Activated CD4-positive, alpha-beta T cell treated with anti-CD3 and anti-CD28 coated beads for 36 hours (primary cell): Measurements from ENCODE around the gene SEMA3A. TPM values are rescaled to one million over a fixed set of nuclear protein-coding genes. Genes with fewer than 3 reads are reported as not detected.

Source experiments
- ATAC-seq: fragments of 200-7000 bp; cut with Tn5 transposase; one replicate; pipeline ENCODE4 v1.10.0; 2021; ENCODE audit warnings: mild to moderate bottlenecking, moderate library complexity
- CTCF ChIA-PET: fragments of 350-600 bp; sonication (Branson Sonifier 250); formaldehyde crosslinking; loops from one replicate; lab custom pipeline; 2021; ENCODE audit warnings: antibody characterized with exemption; lab: Charles Lee
- POLR2A ChIA-PET: fragments of 350-600 bp; sonication (Branson Sonifier 250); formaldehyde crosslinking; loops from one replicate; lab custom pipeline; 2021; ENCODE audit warnings: antibody characterized with exemption, inconsistent platforms; lab: Charles Lee
- DNase-seq: peaks from one replicate; pipeline ENCODE4 v3.0.0-alpha.2; 2020
- H3K27ac Mint-ChIP-seq: one replicate; pipeline ENCODE4 v1.8.0; 2021; ENCODE audit warnings: mixed read lengths
- H3K27me3 Mint-ChIP-seq: one replicate; pipeline ENCODE4 v1.8.0; 2021; ENCODE audit warnings: mixed read lengths
- H3K36me3 Mint-ChIP-seq: one replicate; pipeline ENCODE4 v1.8.0; 2021; ENCODE audit warnings: low read depth, mixed read lengths
- H3K4me1 Mint-ChIP-seq: one replicate; pipeline ENCODE4 v1.8.0; 2021; ENCODE audit warnings: mixed read lengths
- H3K4me3 Mint-ChIP-seq: one replicate; pipeline ENCODE4 v1.8.0; 2021; ENCODE audit warnings: mild to moderate bottlenecking, moderate library complexity, mixed read lengths
- H3K9me3 Mint-ChIP-seq: one replicate; pipeline ENCODE4 v1.8.0; 2021; ENCODE audit warnings: low read depth, mixed read lengths
- intact Hi-C, 2 experiments: fragments of 100-400 bp; cut with DNase I in 1 of 2; cut with micrococcal nuclease in 1 of 2; formaldehyde crosslinking; loops; one replicate each; pipeline versions ENCODE4 v1.14.2 to v1.15.1; 2022 to 2024; cut with DNase I, micrococcal nuclease
- total RNA-seq, 2 experiments: library from RNA; stranded (reverse); gene quantifications; one replicate each; pipeline ENCODE4 v1.2.3, GENCODE V29; 2021

SEMA3A gene
- total RNA-seq, 2 experiments from 2014 or later: 1.4 to 1.6 TPM

DNA sequence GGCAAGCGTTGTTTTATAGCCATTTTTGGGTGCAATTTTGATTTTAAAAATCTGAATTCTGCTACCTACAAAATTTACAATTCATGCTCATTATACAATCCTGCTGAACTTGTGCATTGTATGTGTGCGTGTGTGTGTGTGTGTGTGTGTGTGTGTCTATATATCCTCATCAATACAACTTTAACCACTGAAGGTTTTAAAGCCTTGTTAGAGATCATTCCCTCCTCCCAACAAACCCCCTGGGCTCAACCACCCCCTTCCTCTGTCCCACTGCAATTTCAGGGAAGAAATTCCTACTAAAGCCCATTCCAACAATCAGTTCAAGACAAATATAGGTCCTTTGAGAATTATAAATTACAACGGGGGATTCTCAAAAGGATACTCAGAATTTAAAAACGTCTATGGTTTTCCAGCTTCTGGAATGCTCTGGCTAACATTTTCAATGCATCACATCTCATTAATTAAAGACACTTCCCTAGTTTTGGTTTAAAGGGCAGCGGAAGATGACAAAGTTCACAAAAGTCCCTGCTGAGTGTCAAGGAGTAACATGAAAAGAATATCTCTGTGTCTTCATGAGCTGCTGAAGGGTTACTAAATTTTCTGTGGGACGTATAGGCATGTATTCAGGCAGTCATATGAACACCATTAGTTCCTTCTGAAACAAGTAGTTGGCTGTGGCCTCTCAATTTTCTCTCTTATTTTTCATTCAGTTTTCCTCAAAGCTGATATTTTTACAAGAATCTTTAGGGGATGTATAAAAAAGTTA is 889 bp upstream of the SEMA3A start:
- POLR2A ChIA-PET: no interaction called here
- intact Hi-C loops: no loop called here
- peak; percentile 19 for ATAC-seq

DNA sequence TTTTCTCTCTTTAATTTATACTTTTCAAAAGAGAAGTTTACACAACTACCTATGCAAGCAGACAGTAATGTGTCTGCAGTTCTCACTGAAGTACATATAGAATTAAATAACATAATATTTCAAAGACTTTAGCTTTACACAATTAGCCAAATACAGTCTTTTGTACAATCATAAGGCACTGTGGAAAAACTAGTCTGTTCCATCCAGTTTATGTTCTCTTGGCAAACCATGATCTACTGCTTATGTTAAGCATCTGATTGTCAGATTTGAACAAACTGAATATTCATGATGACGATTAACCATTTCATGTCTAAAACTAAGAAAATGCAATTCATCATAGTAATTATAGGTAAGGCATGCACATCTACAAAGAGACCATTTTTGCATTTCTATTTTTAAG is 842 bp downstream of the SEMA3A start:
- H3K27me3 Mint-ChIP-seq: peaks cover 5% of the 10 kb centered on the region
- no peak overlapping the region for H3K4me3 Mint-ChIP-seq
- ATAC-seq (no peak), DNase-seq (no peak)
- peaks cover 24% of the 10 kb centered on the region for H3K4me1 Mint-ChIP-seq
- H3K27ac Mint-ChIP-seq: no peak overlapping the region
- POLR2A ChIA-PET: no interaction called here
- no peaks in the 10 kb centered on the region for H3K9me3 Mint-ChIP-seq
- CTCF ChIA-PET: no interaction called here
- H3K36me3 Mint-ChIP-seq: no peaks in the 10 kb centered on the region
- intact Hi-C loops: no loop called here

More for the DNA sequence above, 889 bp upstream of the SEMA3A start:
- H3K4me3 Mint-ChIP-seq: peak overlapping the region; percentile 73
- peaks cover 26% of the 10 kb centered on the region for H3K4me1 Mint-ChIP-seq
- H3K27me3 Mint-ChIP-seq: peaks cover 5% of the 10 kb centered on the region
- DNase-seq: no peak
- CTCF ChIA-PET: interaction anchor here (0.6 kb wide), 1 partner anchor 169 kb away, joined by 4 read pairs; no protein-coding TSS in a partner anchor
- H3K9me3 Mint-ChIP-seq: no peaks in the 10 kb centered on the region
- H3K36me3 Mint-ChIP-seq: no peaks in the 10 kb centered on the region
- no peak overlapping the region for H3K27ac Mint-ChIP-seq

DNA sequence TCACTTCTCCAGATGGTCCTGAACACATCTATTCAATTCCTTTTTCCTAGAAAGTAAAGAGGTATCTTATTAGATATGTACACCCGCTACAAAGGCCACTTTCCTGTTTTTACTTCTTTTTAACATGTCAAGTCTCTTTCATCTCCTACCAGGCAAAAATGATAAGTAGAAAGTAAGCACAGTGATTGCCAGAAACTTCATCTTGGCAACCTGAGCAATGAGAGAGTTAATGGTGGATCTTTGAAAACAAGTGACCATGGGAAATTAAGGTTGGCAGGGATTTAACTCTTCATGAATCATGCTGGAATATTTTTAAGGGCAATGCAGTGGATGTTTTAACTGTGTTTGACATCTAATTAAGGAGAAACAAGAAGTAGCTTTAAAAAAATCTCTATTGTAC is 2.7 kb downstream of the SEMA3A start:
- intact Hi-C loops: no loop called here
- peaks cover 5% of the 10 kb centered on the region for H3K27me3 Mint-ChIP-seq
- no peaks in the 10 kb centered on the region for H3K36me3 Mint-ChIP-seq
- peaks cover 39% of the 10 kb centered on the region for H3K4me1 Mint-ChIP-seq
- no peaks in the 10 kb centered on the region for H3K9me3 Mint-ChIP-seq
- no peak for ATAC-seq
- ChIA-PET POLR2A (no interaction called here), CTCF (interaction anchor here (0.6 to 0.9 kb wide), 2 partner anchors 256 to 1512 kb away, joined by 3 read pairs; no protein-coding TSS in a partner anchor)
- no peak overlapping the region for H3K4me3 Mint-ChIP-seq
- no peak overlapping the region for H3K27ac Mint-ChIP-seq
- DNase-seq: no peak

DNA sequence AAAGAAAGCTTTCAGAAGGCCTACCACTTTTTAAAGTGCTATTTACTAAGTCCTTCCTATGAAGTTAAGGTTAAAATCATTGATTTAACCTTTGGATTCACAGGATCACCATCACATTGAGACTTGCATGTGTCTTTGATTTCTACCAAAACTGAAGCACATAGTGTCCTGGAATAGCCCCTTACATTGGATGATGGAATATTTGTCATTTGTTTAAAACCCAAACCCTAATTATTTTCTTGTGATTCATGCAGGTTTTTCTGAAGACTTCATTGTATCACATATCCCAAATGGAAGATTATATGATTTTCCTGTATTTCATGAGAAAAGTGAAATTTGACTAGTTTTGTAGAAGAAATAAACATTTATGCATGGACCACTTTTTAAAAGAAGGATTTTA is 3.3 kb downstream of the SEMA3A start:
- H3K27ac Mint-ChIP-seq: no peak overlapping the region
- CTCF ChIA-PET: interaction anchor here (0.9 kb wide), 1 partner anchor 256 kb away, joined by 3 read pairs; no protein-coding TSS in a partner anchor

GRCh38 chr7:84190016-84190705 is 4.4 kb downstream of the SEMA3A start:
- H3K4me1 Mint-ChIP-seq: peaks cover 28% of the 10 kb centered on the region
- no peak for DNase-seq
- no peaks in the 10 kb centered on the region for H3K9me3 Mint-ChIP-seq
- H3K27ac Mint-ChIP-seq: no peak overlapping the region
- no peaks in the 10 kb centered on the region for H3K36me3 Mint-ChIP-seq
- ChIA-PET POLR2A (no interaction called here), CTCF (no interaction called here)
- intact Hi-C loops: no loop called here
- ATAC-seq: no peak
- H3K27me3 Mint-ChIP-seq: no peaks in the 10 kb centered on the region
- no peak overlapping the region for H3K4me3 Mint-ChIP-seq

More for the DNA sequence above, 3.3 kb downstream of the SEMA3A start:
- Mint-ChIP-seq H3K27me3 (peaks cover 5% of the 10 kb centered on the region), H3K4me1 (peaks cover 39% of the 10 kb centered on the region), H3K4me3 (no peak overlapping the region), H3K9me3 (no peaks in the 10 kb centered on the region), H3K36me3 (no peaks in the 10 kb centered on the region)
- ATAC-seq (no peak), DNase-seq (no peak)
- POLR2A ChIA-PET: no interaction called here
- intact Hi-C loops: no loop called here

DNA sequence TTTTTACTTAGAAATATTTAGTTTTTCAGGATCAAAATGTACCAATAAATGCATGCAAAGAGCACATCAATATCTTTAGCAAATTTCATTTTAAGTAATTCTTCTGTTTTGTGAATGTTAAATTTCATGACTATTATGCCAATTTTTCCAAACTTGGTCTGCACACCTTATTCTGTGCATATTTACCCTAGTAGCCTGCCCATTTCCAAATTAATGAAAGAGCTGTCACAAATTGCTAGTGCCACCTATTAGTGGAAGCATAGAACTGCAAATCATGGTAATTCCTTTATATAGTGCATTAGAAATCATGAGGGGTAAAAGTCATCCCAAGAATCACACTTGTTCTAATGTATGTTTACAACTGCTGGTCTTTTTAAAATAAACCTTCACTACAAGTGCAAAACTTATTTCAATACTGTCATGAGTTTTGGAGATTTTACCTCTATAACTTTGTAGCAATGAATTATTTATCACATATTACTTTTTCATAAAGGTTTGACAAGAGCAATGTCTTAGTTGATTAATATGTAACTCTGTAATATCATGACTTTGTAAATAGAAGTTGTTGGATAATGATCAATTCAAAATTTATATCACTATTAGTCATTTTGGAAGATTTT is 5.7 kb downstream of the SEMA3A start:
- Mint-ChIP-seq H3K4me1 (peaks cover 21% of the 10 kb centered on the region), H3K36me3 (no peaks in the 10 kb centered on the region), H3K27me3 (no peaks in the 10 kb centered on the region), H3K4me3 (no peak overlapping the region), H3K9me3 (no peaks in the 10 kb centered on the region), H3K27ac (no peak overlapping the region)
- CTCF ChIA-PET: no interaction called here
- ATAC-seq (no peak), DNase-seq (no peak)
- POLR2A ChIA-PET: no interaction called here
- intact Hi-C loops: loop anchor here (5.0 kb wide), 1 partner anchor 212 kb away; no protein-coding TSS in a partner anchor

DNA sequence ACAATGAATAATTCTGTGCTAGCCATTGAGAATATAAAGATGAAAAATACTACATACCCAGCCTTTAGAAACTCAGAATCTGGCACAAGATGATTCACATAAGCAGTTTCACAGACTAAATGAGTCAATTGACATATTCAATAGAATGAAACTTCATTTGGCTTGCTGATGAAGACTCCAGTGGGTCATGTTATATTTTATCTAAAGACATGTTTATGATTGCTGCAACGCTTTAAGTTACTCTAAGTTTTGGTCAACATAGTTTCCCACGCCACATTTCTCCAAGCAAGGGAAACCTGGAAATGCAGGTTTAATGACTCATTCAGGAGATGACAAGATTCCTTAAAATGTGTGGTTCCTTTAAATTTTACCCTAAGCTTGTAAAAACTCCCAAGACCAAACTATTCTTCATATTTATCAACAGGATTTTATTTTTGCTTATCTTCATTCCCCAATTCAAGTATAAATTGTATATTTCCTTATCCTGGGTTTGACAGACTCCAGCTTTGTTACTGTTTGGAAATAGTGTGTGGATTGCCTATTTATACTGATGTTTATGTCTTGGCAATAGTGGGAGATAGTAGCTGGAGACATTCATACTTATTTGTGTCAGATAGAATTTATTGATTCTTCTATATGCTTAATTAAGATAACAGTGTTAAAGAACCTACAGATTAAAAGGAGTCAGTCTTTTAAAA is 6.6 kb downstream of the SEMA3A start:
- H3K9me3 Mint-ChIP-seq: no peaks in the 10 kb centered on the region
- POLR2A ChIA-PET: no interaction called here
- DNase-seq (no peak), ATAC-seq (peak; percentile 84)
- H3K27me3 Mint-ChIP-seq: no peaks in the 10 kb centered on the region
- no peak overlapping the region for H3K4me3 Mint-ChIP-seq
- H3K4me1 Mint-ChIP-seq: peaks cover 21% of the 10 kb centered on the region
- no peaks in the 10 kb centered on the region for H3K36me3 Mint-ChIP-seq
- H3K27ac Mint-ChIP-seq: no peak overlapping the region
- CTCF ChIA-PET: no interaction called here
- intact Hi-C loops: loop anchor here (5.0 kb wide), 1 partner anchor 211 kb away; no protein-coding TSS in a partner anchor

DNA sequence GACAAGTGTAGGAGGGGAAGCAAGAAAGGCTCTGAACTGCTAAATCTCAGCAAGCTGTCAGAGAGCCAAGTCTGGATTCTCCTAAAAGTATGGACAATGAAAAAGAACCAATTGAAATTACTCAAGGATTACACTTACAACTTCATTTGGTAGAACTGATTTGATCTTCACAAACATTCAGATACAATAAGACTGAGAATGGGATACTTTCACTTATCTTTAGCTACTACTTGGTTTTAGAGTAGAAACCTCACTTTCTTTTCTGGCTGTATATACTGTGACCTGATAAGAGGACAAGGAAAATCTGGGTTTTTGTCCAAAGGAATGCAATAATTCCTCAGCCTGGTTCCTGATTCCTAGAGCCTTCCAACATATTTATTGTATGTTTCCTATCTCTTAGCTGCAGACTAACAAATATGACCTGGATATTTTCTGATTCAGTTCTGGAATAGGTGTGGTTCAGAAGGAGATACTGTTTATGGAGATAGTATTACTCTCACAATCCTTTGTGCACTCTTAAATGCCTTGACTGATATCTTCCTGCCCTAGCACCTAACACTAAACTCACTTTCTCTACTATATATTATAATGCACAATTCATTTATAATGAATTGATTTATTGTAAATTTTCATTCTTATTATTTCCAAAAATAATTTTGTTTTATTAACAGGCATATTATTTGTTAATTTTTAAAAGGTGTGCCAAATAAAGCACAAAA is 7.3 kb downstream of the SEMA3A start:
- DNase-seq: no peak
- Mint-ChIP-seq H3K36me3 (no peaks in the 10 kb centered on the region), H3K9me3 (no peaks in the 10 kb centered on the region), H3K27ac (no peak overlapping the region), H3K4me1 (peaks cover 21% of the 10 kb centered on the region), H3K27me3 (no peaks in the 10 kb centered on the region), H3K4me3 (no peak overlapping the region)
- ChIA-PET POLR2A (no interaction called here), CTCF (no interaction called here)
- ATAC-seq: peak; percentile 23
- intact Hi-C loops: loop anchor here (5.0 kb wide), 1 partner anchor 210 kb away; no protein-coding TSS in a partner anchor

DNA sequence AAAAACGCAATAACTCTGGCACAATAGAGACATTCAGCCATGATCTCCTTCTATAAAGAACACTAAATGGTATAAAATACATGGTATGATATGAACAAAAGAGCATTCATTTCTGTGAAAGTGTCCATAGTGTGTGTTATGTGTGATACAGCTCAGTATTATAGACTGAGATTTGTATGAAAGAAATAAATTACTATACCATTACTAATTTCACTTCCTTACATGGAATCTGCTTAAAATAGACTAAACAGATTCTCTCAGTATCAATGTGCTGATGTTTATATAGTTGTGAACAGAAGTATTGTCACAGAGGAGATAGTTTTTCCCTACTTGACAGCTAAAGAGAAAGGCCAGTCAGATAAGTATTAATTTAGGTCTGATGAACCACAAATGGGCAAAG is 10.8 kb downstream of the SEMA3A start:
- Mint-ChIP-seq H3K27ac (no peak overlapping the region), H3K4me3 (no peak overlapping the region), H3K4me1 (peaks cover 16% of the 10 kb centered on the region), H3K27me3 (no peaks in the 10 kb centered on the region), H3K9me3 (no peaks in the 10 kb centered on the region), H3K36me3 (no peaks in the 10 kb centered on the region)
- ChIA-PET POLR2A (no interaction called here), CTCF (interaction anchor here (0.8 kb wide), 1 partner anchor 10 kb away, joined by 3 read pairs; no protein-coding TSS in a partner anchor)
- DNase-seq (no peak), ATAC-seq (no peak)
- intact Hi-C loops: no loop called here

- Mint-ChIP-seq H3K9me3 (no peaks in the 10 kb centered on the region), H3K4me3 (no peak overlapping the region), H3K36me3 (no peaks in the 10 kb centered on the region), H3K27ac (no peak overlapping the region), H3K27me3 (no peaks in the 10 kb centered on the region), H3K4me1 (peaks cover 5% of the 10 kb centered on the region)
- ChIA-PET CTCF (no interaction called here), POLR2A (no interaction called here)
- intact Hi-C loops: no loop called here
- ATAC-seq: no peak
- no peak for DNase-seq
These were observed 12.3 kb downstream of the SEMA3A start for GRCh38 chr7:84182301-84182700.

- Mint-ChIP-seq H3K27me3 (no peaks in the 10 kb centered on the region), H3K4me1 (no peaks in the 10 kb centered on the region), H3K27ac (no peak overlapping the region), H3K36me3 (no peaks in the 10 kb centered on the region), H3K4me3 (no peak overlapping the region), H3K9me3 (no peaks in the 10 kb centered on the region)
- intact Hi-C loops: no loop called here
- no peak for ATAC-seq
- no peak for DNase-seq
- ChIA-PET CTCF (no interaction called here), POLR2A (no interaction called here)
These were observed 13.0 kb downstream of the SEMA3A start for GRCh38 chr7:84181628-84182027.
